Smooth muscle cell (in vitro differentiated cells): ENCODE results near the gene SFTPA2. TPM values are rescaled to one million over a fixed set of nuclear protein-coding genes. Genes with fewer than 3 reads are reported as not detected.
"Not testable (repeated sequence)": the region's sequence is repeated elsewhere in the genome, so short reads cannot be mapped to it uniquely, and the experiment has no call there.

Experiments
- DNase-seq: peaks from one replicate; lab custom pipeline; 2025; ENCODE audit not compliant: unreplicated experiment; lab: John Stamatoyannopoulos, UW
- H2AFZ ChIP-seq: fragments of 200-600 bp; sonication (generic); 2 replicates; pipeline ENCODE4 v1.6.0; 2016; ENCODE audit warnings: antibody characterized with exemption, low read depth, mild to moderate bottlenecking
- H3F3A ChIP-seq: fragments of 200-600 bp; sonication (generic); 2 replicates; pipeline ENCODE4 v1.6.0; 2017; ENCODE audit warnings: antibody characterized with exemption, low read depth
- H3K27ac ChIP-seq: fragments of 200-600 bp; sonication (generic); 2 replicates; pipeline ENCODE4 v1.5.1; 2016; ENCODE audit warnings: low read depth, mild to moderate bottlenecking
- H3K27me3 ChIP-seq: fragments of 200-600 bp; sonication (generic); 2 replicates; pipeline ENCODE4 v1.6.1; 2016; ENCODE audit warnings: low read depth, mild to moderate bottlenecking
- H3K36me3 ChIP-seq: fragments of 200-600 bp; sonication (generic); 2 replicates; pipeline ENCODE4 v1.5.1; 2016; ENCODE audit warnings: low read depth
- H3K4me1 ChIP-seq: fragments of 200-600 bp; sonication (generic); 2 replicates; pipeline ENCODE4 v1.5.1; 2016; ENCODE audit warnings: low read depth
- H3K4me2 ChIP-seq: fragments of 200-600 bp; sonication (generic); 2 replicates; pipeline ENCODE4 v1.6.0; 2016; ENCODE audit warnings: mild to moderate bottlenecking
- H3K4me3 ChIP-seq: fragments of 200-600 bp; sonication (generic); 2 replicates; pipeline ENCODE4 v1.5.1; 2016; ENCODE audit warnings: mild to moderate bottlenecking
- H3K79me2 ChIP-seq: fragments of 200-600 bp; sonication (generic); 2 replicates; pipeline ENCODE4 v1.6.0; 2016; ENCODE audit warnings: low read depth, mild to moderate bottlenecking
- H3K9ac ChIP-seq: fragments of 200-600 bp; sonication (generic); 2 replicates; pipeline ENCODE4 v1.6.0; 2016; ENCODE audit warnings: low read depth
- H3K9me3 ChIP-seq: fragments of 200-600 bp; sonication (generic); replicated peaks from 2 replicates; pipeline ENCODE4 v1.5.1; 2016; ENCODE audit warnings: low read depth
- H4K20me1 ChIP-seq: fragments of 200-600 bp; sonication (generic); 2 replicates; pipeline ENCODE4 v1.6.0; 2016; ENCODE audit warnings: low read depth
- CTCF ChIP-seq: fragments of 200-600 bp; sonication (generic); IDR thresholded peaks from 2 replicates; pipeline ENCODE4 v1.5.1; 2017; ENCODE audit warnings: borderline replicate concordance, mild to moderate bottlenecking, antibody characterized with exemption; ENCODE audit not compliant: insufficient read depth, poor library complexity, severe bottlenecking
- WGBS: methylation state at CpG from one replicate; pipeline ENCODE4 v1.1.7; 2016; ENCODE audit warnings: low lambda C conversion rate; 5-methylcytosine and 5-hydroxymethylcytosine counted together
- polyA plus RNA-seq: library from polyadenylated mRNA; unstranded; fragments of >200 nt; fragmentation: Nextera tagmentation; extraction: Ambion mirVana; gene quantifications from 2 replicates; pipeline ENCODE4 v1.2.1, GENCODE V29; 2016
- small RNA-seq: library from RNA; depleted of rRNA; stranded (forward); fragments of <200 nt; gene quantifications from one replicate; pipeline ENCODE3, GENCODE V24; 2014
- total RNA-seq: library from RNA; depleted of rRNA; stranded (reverse); fragments of >200 nt; gene quantifications from 2 replicates; pipeline ENCODE4 v1.2.3, GENCODE V29; 2014

SFTPA2 gene
- total and polyA plus RNA-seq, 2 experiments from 2014 or later = 0.79 TPM; not detected in 1

- H3K27me3 ChIP-seq, H2AFZ ChIP-seq, H3K9me3 ChIP-seq, H3K4me1 ChIP-seq, H3K4me2 ChIP-seq, H3K4me3 ChIP-seq, DNase-seq, H3K27ac ChIP-seq, H3K36me3 ChIP-seq, H4K20me1 ChIP-seq, H3F3A ChIP-seq, H3K9ac ChIP-seq, H3K79me2 ChIP-seq: not testable (repeated sequence)
- WGBS = 53% methylated on average over 4 of the region's 4 CpGs
Measured at GRCh38 chr10:79508245-79508644, 52.0 kb downstream of the SFTPA2 start.

GRCh38 chr10:79507440-79508167 lies 52.6 kb downstream of the SFTPA2 start:
- no peak overlapping the region for H3K4me3 ChIP-seq
- WGBS = 88% methylated on average over 9 of the region's 9 CpGs
- no peak overlapping the region for H3K9ac ChIP-seq
- no peak overlapping the region for H2AFZ ChIP-seq
- H3F3A ChIP-seq = no peaks in the 10 kb centered on the region
- H3K79me2 ChIP-seq = no peaks in the 10 kb centered on the region
- H3K27ac ChIP-seq = no peak overlapping the region
- peaks cover 8% of the 10 kb centered on the region for H3K27me3 ChIP-seq
- no peak for TF ChIP-seq CTCF
- no peaks in the 10 kb centered on the region for H3K36me3 ChIP-seq
- H3K4me2 ChIP-seq = no peak overlapping the region
- DNase-seq = no peak
- no peaks in the 10 kb centered on the region for H3K4me1 ChIP-seq
- no peaks in the 10 kb centered on the region for H3K9me3 ChIP-seq
- no peaks in the 10 kb centered on the region for H4K20me1 ChIP-seq

Small RNAs within 50 kb of the gene (small RNA-seq; reads per million reads assigned to genes)
- gene BX248123.2 (not detected), gene RPS12P18 (not detected)

Other genes starting within 250 kb of the SFTPA2 start
- 24.3 and 28.5 TPM in 2 replicates for gene PPIF, start 212.9 kb downstream of the SFTPA2 start, total RNA-seq
- 29.7 and 35.2 TPM in 2 replicates for gene PPIF, start 212.9 kb downstream of the SFTPA2 start, polyA plus RNA-seq
- 21.9 and 28.0 TPM in 2 replicates for gene ZCCHC24, start 114.8 kb downstream of the SFTPA2 start, total RNA-seq
- gene ZCCHC24, start 114.8 kb downstream of the SFTPA2 start, polyA plus RNA-seq = 30.6 and 52.1 TPM in 2 replicates
- gene EIF5AL1, start 47.9 kb downstream of the SFTPA2 start, total RNA-seq = 0.49 and 0.58 TPM in 2 replicates
- 1.6 TPM in 2 replicates for gene EIF5AL1, start 47.9 kb downstream of the SFTPA2 start, polyA plus RNA-seq
- gene SFTPA1, start 50.5 kb upstream of the SFTPA2 start, total RNA-seq = not detected in 2 replicates
- gene SFTPA1, start 50.5 kb upstream of the SFTPA2 start, polyA plus RNA-seq = not detected in 2 replicates
- gene NUTM2B, start 142.8 kb upstream of the SFTPA2 start, total RNA-seq = 0.04 and 0.09 TPM in 2 replicates
- gene NUTM2B, start 142.8 kb upstream of the SFTPA2 start, polyA plus RNA-seq = 0.07 TPM in 1 of 2 replicates, not detected in the other